ENCODE data around the gene SEC23IP.

SEC23IP gene

GRCh38 chr10:119940487-119940886, 48.0 kb downstream of the SEC23IP start:
- DNase-seq (ENCODE audit: low spot score): no peak

GRCh38 chr10:119942973-119943372, 50.4 kb downstream of the SEC23IP start:
- no peak for DNase-seq (ENCODE audit: low spot score)

- DNase-seq (ENCODE audit: low spot score): no peak
Observed at GRCh38 chr10:119945805-119946204, 53.3 kb downstream of the SEC23IP start.

- DNase-seq (ENCODE audit: low spot score): no peak
Observed at GRCh38 chr10:119947300-119947699, 54.8 kb downstream of the SEC23IP start.

- no peak for DNase-seq (ENCODE audit: low spot score)
Observed at GRCh38 chr10:119957451-119957850, 64.9 kb downstream of the SEC23IP start.

GRCh38 chr10:119962837-119963236, 70.3 kb downstream of the SEC23IP start:
- DNase-seq (ENCODE audit: low spot score): no peak

GRCh38 chr10:119967066-119967465, 74.5 kb downstream of the SEC23IP start:
- DNase-seq (ENCODE audit: low spot score): no peak

- no peak for DNase-seq (ENCODE audit: low spot score)
Observed at GRCh38 chr10:119969609-119970008, 77.1 kb downstream of the SEC23IP start.

- DNase-seq (ENCODE audit: low spot score): no peak
Observed at GRCh38 chr10:119970107-119970506, 77.6 kb downstream of the SEC23IP start.

GRCh38 chr10:119970963-119971362, 78.4 kb downstream of the SEC23IP start:
- DNase-seq (ENCODE audit: low spot score): no peak

- no peak for DNase-seq (ENCODE audit: low spot score)
Observed at GRCh38 chr10:119973281-119973680, 80.8 kb downstream of the SEC23IP start.

- DNase-seq (ENCODE audit: low spot score): no peak
Observed at GRCh38 chr10:119976421-119976820, 83.9 kb downstream of the SEC23IP start.

- no peak for DNase-seq (ENCODE audit: low spot score)
Observed at GRCh38 chr10:119980956-119981750, 88.6 kb downstream of the SEC23IP start.

GRCh38 chr10:119981826-119982225, 89.3 kb downstream of the SEC23IP start:
- no peak for DNase-seq (ENCODE audit: low spot score)

GRCh38 chr10:119988333-119988732, 95.8 kb downstream of the SEC23IP start:
- no peak for DNase-seq (ENCODE audit: low spot score)

- DNase-seq (ENCODE audit: low spot score): no peak
Observed at GRCh38 chr10:119989966-119990365, 97.4 kb downstream of the SEC23IP start.

- no peak for DNase-seq (ENCODE audit: low spot score)
Observed at GRCh38 chr10:119991066-119991465, 98.5 kb downstream of the SEC23IP start.

- no peak for DNase-seq (ENCODE audit: low spot score)
Observed at GRCh38 chr10:119991816-119992215, 99.3 kb downstream of the SEC23IP start.
